Activated T-cell treated with anti-CD3 and anti-CD28 coated beads for 24 hours (primary cell): ENCODE measurements around the gene PRSS21.

ENCODE experiments used
- DNase-seq: peaks from one replicate; pipeline ENCODE4 v3.0.0-alpha.2; 2020; ENCODE audit warnings: low read depth

Gene PRSS21

GRCh38 chr16:2867661-2867986 lies 50.6 kb downstream of the PRSS21 start:
- DNase-seq, result no peak

DNA sequence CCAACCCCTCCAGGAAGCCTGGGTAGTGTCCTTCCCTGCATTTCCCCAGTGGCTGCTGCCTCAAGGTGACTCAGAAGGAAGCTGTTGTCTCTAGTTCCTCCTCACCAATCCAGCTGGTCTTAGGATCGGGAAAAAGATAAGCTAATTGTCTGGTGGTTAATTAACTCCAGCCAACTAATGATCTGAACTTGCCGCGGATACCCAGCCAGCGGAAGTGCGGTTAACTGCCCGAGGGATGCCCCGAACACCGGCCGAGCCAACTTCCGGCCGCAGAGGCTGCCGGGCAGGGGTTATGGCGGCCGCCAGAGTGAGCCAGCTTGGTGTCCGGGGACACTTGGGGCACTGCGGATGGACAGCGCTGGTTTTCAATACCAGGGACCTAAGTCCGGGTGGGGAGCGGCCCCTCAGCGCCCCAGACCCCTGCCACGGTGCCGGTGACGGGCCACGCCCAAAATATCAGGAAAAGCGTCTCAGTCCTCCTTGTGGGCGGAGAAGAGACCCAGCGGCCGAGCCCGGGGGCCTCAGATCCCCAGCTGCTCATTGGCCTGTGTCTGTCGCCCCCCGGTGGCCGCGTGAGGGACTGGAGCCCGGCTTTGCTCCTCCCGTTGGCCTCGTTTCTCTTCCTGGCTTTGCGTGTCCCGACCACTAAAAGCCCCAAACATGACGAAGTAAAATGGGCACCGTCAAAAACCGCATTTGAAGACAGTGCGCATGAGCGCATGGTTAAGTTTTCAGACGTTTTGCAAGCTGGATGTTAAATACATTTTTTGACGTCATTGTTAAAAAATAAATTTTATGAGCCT lies 51.2 kb downstream of the PRSS21 start:
- peak; percentile 95 for DNase-seq
